C4-2B (cell line): ENCODE results near the gene RUFY4.

Experiments
- H3K27ac ChIP-seq: fragments of 450-650 bp; 2 replicates; pipeline ENCODE4 v1.5.1; 2017
- CTCF ChIP-seq: fragments of 450-650 bp; conservative IDR thresholded peaks from 2 replicates; pipeline ENCODE4 v1.5.1; 2017; ENCODE audit warnings: mild to moderate bottlenecking
- ZFX ChIP-seq: fragments of 450-650 bp; IDR thresholded peaks from 2 replicates; pipeline ENCODE4 v1.6.1; 2017

RUFY4 gene

DNA sequence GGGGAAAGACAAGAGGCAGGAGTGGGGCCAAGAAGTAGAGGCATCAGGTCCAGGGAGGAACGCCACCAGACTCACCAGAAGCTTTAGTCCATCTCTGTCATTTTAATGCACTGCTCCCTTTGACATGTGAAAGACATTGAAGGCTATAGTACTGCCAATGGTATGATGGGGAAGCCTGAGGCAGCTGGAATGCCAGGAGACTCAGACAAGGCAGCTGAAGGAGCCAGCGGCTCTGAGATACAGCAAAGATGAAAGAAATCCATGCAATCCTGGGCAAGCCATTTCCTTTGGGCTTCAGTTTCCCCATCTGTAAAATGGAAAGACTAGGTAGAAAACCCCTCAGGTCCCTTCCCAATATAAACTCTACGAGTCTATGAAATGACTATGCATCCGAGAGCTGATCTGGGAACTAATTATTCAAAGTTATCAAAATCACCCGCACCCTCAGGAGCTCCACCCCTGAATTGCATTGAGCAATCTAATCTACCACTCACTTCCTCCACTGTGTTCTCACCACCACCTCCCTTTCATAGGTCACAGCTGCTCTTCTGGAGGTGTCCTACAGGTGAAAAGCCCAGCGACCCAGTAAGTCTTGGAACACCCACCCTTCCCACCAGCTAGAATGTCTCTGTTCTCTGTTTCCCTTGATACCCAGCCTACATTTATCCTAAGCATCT, 59.9 kb downstream of the RUFY4 start:
- TF ChIP-seq ZFX (no peak), CTCF (no peak)
- no peak overlapping the region for H3K27ac ChIP-seq

DNA sequence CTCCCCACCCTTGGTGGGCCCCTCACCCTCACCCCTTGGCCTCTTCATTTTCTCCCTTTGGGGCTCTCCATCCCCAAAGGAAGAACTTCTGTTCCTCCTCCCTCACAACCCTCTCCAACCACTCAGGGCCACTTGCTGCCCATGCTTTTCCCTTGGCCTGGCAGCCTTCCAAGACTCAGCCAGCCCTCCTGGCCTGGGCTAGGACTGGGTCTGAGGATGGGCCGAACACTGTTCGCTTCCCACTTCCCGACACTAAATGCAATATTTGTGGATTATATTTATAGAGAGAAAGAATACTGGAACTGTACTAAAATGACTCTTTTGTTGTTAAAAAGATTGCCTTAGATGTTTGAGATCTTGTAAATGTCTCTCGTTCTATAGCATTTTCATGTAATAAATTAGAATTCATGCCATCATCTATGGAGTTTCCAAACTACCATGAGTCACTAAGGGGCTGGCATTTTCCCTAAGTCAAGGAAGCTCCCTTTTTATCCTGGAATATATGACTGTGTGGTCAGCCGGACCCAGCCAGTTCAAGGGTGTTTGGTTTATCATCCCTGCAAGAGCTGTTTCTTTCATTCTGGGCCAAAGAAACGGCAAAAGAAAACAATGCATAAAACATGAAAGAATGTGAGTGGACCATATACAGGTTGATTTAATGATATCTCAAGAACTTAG, 60.5 kb downstream of the RUFY4 start:
- TF ChIP-seq ZFX (no peak), CTCF (no peak)
- no peak overlapping the region for H3K27ac ChIP-seq

DNA sequence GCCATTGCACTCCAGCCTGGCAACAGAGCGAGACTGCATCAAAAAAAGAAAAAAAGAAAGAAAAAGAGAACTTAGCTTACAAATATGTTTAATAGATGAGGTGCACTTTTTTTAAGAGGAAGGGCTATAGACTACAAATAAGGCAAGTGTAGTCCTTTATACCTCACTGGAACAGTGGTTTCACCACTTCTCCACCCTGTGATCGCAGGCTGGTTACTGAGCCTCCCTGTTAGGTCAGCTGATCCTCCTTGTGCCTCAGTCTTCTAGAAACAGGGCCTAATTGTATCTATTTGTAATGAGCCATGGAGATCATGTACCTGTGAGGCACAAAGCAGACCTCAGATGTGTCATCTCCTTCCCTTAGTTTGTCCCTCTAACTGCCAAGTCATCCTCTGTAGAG, 61.3 kb downstream of the RUFY4 start:
- TF ChIP-seq CTCF: no peak
- TF ChIP-seq ZFX: no peak
- H3K27ac ChIP-seq: no peak overlapping the region

DNA sequence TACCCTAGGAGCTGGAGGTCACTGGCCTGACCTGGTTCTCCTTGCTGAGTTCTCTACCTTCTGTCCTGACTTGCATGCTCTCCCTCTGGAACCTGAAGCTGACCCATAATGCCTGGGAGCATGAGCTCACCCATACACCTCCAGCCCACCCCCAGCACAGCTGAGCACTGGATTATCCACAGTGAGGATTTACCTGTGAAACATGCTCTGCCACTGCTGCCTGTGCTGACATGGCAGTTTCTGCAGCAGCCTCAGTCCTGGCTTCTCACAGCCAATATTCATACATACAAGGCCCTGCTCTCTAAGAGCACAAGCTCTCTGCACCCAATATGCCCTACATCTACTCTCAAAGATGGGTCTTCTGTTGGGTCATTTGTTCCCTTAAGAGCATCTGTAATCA, 61.8 kb downstream of the RUFY4 start:
- H3K27ac ChIP-seq: no peak overlapping the region

GRCh38 chr2:218137514-218137913, 68.5 kb downstream of the RUFY4 start:
- no peak for TF ChIP-seq ZFX
- TF ChIP-seq CTCF: no peak

More for the DNA sequence above, 61.8 kb downstream of the RUFY4 start:
- TF ChIP-seq ZFX: no peak
- TF ChIP-seq CTCF: no peak

DNA sequence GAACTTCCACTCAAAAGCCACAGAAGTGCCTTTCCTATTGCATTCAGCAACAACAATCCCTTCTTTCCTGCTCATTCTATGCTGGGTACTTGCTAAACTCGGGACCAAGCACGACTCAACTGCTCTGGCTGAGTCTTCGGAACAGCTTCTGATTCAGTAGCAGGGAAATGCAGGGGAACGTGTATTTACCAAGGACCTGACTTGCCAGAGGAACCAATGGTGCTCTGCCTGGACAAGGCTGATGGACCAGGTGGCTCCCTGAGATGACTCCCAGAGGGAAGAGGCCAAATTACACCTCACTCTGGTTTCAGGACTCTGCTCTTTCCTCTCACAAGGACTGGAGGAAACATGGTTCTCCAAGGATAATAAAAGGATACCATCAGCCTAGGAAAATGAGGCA, 69.0 kb downstream of the RUFY4 start:
- no peak for TF ChIP-seq ZFX
- no peak for TF ChIP-seq CTCF
- H3K27ac ChIP-seq: no peak overlapping the region

More at GRCh38 chr2:218137514-218137913, 68.5 kb downstream of the RUFY4 start:
- H3K27ac ChIP-seq: no peak overlapping the region
